HFF-Myc (cell line): Measurements from ENCODE around the gene RNF130.

ENCODE experiments used
- DNase-seq: peaks from one replicate; pipeline ENCODE4 v3.0.0-alpha.2; 2011; ENCODE audit warnings: low read depth; ENCODE audit errors: extremely low read depth
- H3K4me3 ChIP-seq: replicated peaks from 2 replicates; pipeline ENCODE4 v1.5.1; 2011; ENCODE audit warnings: low read depth, mild to moderate bottlenecking, control low read depth, low read length
- TF ChIP-seq, protein P1 (sequence below): IDR thresholded peaks from 2 replicates; pipeline ENCODE4 v1.5.1; 2012; ENCODE audit warnings: mild to moderate bottlenecking, low read depth, low read length, control low read depth; ENCODE audit errors: missing control alignments

RNF130 gene

DNA sequence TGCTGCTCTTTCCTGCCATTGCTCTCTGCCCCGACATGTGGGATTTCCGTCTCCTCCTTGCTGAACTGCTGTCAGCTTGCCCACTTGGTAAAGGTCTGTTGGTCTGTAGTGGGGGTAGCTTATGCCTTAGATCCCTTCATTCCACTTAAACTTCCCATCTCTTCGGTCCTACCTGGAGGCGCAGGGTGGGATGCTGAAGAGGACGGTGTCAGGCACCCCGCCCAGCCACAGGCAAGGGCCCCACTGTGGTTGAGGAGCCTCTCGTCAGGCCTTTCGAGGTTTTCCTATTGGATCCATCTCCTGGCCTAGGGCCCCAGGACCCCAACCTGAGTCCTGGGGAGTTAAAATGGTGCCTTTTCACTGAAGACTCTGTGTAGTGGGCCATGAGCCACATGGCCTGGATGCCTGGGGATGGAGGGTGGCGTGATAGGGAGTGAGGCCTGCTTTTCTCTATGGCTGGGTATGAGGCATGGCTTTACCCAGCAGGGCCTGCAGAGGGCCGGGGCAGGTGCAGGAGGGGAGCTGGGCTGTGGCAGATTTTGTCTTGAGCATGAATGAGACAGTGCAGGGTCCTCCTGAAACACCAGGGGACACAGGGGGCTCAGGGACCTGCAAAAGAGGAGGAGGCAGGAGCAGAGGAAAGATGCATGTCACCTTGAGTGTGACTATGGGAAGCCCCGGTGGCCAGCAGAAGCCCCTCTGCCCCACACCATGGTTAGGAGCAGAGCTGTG is 25.8 kb upstream of the RNF130 start:
- TF ChIP-seq, protein P1, sequence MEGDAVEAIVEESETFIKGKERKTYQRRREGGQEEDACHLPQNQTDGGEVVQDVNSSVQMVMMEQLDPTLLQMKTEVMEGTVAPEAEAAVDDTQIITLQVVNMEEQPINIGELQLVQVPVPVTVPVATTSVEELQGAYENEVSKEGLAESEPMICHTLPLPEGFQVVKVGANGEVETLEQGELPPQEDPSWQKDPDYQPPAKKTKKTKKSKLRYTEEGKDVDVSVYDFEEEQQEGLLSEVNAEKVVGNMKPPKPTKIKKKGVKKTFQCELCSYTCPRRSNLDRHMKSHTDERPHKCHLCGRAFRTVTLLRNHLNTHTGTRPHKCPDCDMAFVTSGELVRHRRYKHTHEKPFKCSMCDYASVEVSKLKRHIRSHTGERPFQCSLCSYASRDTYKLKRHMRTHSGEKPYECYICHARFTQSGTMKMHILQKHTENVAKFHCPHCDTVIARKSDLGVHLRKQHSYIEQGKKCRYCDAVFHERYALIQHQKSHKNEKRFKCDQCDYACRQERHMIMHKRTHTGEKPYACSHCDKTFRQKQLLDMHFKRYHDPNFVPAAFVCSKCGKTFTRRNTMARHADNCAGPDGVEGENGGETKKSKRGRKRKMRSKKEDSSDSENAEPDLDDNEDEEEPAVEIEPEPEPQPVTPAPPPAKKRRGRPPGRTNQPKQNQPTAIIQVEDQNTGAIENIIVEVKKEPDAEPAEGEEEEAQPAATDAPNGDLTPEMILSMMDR, result no peak
- no peak overlapping the region for H3K4me3 ChIP-seq
- no peak for DNase-seq

- no peak overlapping the region for H3K4me3 ChIP-seq
- TF ChIP-seq, protein P1, result no peak
- DNase-seq, result no peak
These were observed 25.1 kb upstream of the RNF130 start for GRCh38 chr5:180096616-180097015.

- no peak overlapping the region for H3K4me3 ChIP-seq
- TF ChIP-seq, protein P1, result no peak
- no peak for DNase-seq
These were observed 24.0 kb upstream of the RNF130 start for GRCh38 chr5:180095545-180095944.

DNA sequence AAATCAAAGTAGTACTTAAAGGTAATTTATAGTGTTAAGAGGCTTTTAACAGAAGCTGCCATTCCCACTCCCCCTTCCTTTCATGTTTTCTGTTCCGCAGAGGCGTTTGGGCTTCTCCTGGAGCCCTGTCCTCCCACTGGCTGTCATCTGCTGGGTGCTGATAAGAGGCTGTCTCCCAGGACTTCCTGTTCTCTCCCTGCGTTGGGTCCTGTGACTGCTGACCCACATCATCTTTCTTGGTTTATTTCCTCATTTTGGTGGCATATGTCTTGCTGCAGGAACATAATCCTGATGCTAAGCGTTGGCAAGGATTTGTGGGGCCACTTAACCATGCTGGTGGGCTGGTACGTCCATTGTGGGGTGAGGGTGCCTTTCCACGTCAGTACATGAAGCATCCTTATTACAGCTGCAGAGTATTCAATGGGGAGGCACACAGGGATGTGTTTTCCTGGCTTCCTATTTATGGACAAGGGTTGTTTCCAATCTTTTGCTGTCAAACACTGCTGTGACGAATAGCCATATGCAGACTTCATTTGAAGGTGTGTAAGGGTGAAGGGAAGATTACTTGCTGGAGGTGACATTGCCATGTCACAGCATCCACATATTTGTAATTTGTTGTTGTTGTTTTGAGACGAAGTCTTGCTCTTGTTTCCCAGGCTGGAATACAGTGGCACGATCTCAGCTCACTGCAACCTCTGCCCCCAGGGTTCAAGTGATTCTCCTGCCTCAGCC is 22.3 kb upstream of the RNF130 start:
- DNase-seq, result no peak
- TF ChIP-seq, protein P1, result no peak

GRCh38 chr5:180093241-180093640 is 21.7 kb upstream of the RNF130 start:
- DNase-seq, result no peak
- TF ChIP-seq, protein P1, result no peak
- no peak overlapping the region for H3K4me3 ChIP-seq

More for the DNA sequence above, 22.3 kb upstream of the RNF130 start:
- H3K4me3 ChIP-seq, result no peak overlapping the region

GRCh38 chr5:180090769-180091546 is 19.4 kb upstream of the RNF130 start:
- DNase-seq, result no peak
- TF ChIP-seq, protein P1, result no peak
- H3K4me3 ChIP-seq, result no peak overlapping the region
